Fibroblast of lung (primary cell): Measurements from ENCODE around the gene DUSP3. TPM values are rescaled to one million over a fixed set of nuclear protein-coding genes. Genes with fewer than 3 reads are reported as not detected.

ENCODE experiments used
- DNase-seq, 2 donors: peaks; one replicate each; pipeline versions ENCODE4 v3.0.0 to v3.0.0-alpha.2; 2010; ENCODE audit warnings: low read depth in 2 of 2
- H2AFZ ChIP-seq: 2 replicates; pipeline ENCODE4 v1.5.1; 2012; ENCODE audit warnings: low read length, control low read depth, inconsistent platforms
- H3K27ac ChIP-seq: 2 replicates; pipeline ENCODE4 v1.5.1; 2011; ENCODE audit warnings: low read length, control low read depth; ENCODE audit not compliant: insufficient read depth
- H3K27me3 ChIP-seq: 2 replicates; pipeline ENCODE4 v1.5.1; 2011; ENCODE audit warnings: mild to moderate bottlenecking, low read length; ENCODE audit not compliant: control insufficient read depth, insufficient read depth
- H3K36me3 ChIP-seq: 2 replicates; pipeline ENCODE4 v1.5.1; 2011; ENCODE audit warnings: low read length; ENCODE audit not compliant: control insufficient read depth, insufficient read depth
- H3K4me1 ChIP-seq: 2 replicates; pipeline ENCODE4 v1.5.1; 2011; ENCODE audit warnings: low read length; ENCODE audit not compliant: control insufficient read depth, insufficient read depth; ENCODE audit errors: extremely low read depth
- H3K4me2 ChIP-seq: 2 replicates; pipeline ENCODE4 v1.5.1; 2011; ENCODE audit warnings: low read length, control low read depth; ENCODE audit not compliant: insufficient read depth; ENCODE audit errors: extremely low read depth
- H3K4me3 ChIP-seq, 4 experiments: fragments of 200-600 bp in 1 of 4; sonication (generic) in 1 of 4; replicated peaks in 1 of 4; 2 replicates each; pipeline ENCODE4 v1.5.1; 2011 to 2016; ENCODE audit warnings: low read length in 4 of 4, low read depth in 3 of 4, mild to moderate bottlenecking in 3 of 4, control low read depth in 2 of 4, inconsistent platforms in 1 of 4, mixed read lengths in 1 of 4; ENCODE audit not compliant: insufficient read depth in 1 of 4; ENCODE audit errors: control extremely low read depth in 1 of 4
- H3K79me2 ChIP-seq: 2 replicates; pipeline ENCODE4 v1.5.1; 2012; ENCODE audit warnings: mild to moderate bottlenecking, low read length, inconsistent platforms; ENCODE audit not compliant: control insufficient read depth, insufficient read depth
- H3K9ac ChIP-seq: 2 replicates; pipeline ENCODE4 v1.5.1; 2011; ENCODE audit warnings: mild to moderate bottlenecking, low read length, control low read depth; ENCODE audit not compliant: insufficient read depth
- H3K9me3 ChIP-seq: 2 replicates; pipeline ENCODE4 v1.5.1; 2012; ENCODE audit warnings: low read depth, low read length; ENCODE audit not compliant: control insufficient read depth, insufficient read depth
- H4K20me1 ChIP-seq: 2 replicates; pipeline ENCODE4 v1.5.1; 2011; ENCODE audit warnings: low read length; ENCODE audit not compliant: control insufficient read depth, insufficient read depth; ENCODE audit errors: extremely low read depth
- EZH2 ChIP-seq: IDR thresholded peaks from 2 replicates; pipeline ENCODE4 v1.5.1; 2012; ENCODE audit warnings: low read length, control low read depth, mild to moderate bottlenecking; ENCODE audit errors: missing control alignments
- polyA plus RNA-seq, 2 donors: library from polyadenylated mRNA; depleted of rRNA in 1 of 2; stranded (reverse) in 1 of 2; unstranded in 1 of 2; fragments of >200 nt; gene quantifications; 2 replicates each; pipeline ENCODE4 v1.2.1, GENCODE V29; 2011 to 2012; ENCODE audit warnings: missing spikeins in 1 of 2
- total RNA-seq: library from RNA; depleted of rRNA; stranded (reverse); fragments of >200 nt; gene quantifications from 2 replicates; pipeline ENCODE4 v1.2.1, GENCODE V29; 2014
- TF ChIP-seq, protein P1 (sequence below), 2 donors: IDR thresholded peaks in 1 of 2; conservative IDR thresholded peaks in 1 of 2; 1 replicate in 1 of 2; 2 replicates in 1 of 2; pipeline ENCODE4 v1.5.1; 2011 to 2012; ENCODE audit warnings: low read length in 2 of 2, control low read depth in 1 of 2, inconsistent platforms in 1 of 2, low read depth in 1 of 2, mild to moderate bottlenecking in 1 of 2

The DUSP3 gene
- total and polyA plus RNA-seq, 2 donors (not counting 1 experiment from before 2014, with no cell fraction given): 51.2 to 55.9 TPM

DNA sequence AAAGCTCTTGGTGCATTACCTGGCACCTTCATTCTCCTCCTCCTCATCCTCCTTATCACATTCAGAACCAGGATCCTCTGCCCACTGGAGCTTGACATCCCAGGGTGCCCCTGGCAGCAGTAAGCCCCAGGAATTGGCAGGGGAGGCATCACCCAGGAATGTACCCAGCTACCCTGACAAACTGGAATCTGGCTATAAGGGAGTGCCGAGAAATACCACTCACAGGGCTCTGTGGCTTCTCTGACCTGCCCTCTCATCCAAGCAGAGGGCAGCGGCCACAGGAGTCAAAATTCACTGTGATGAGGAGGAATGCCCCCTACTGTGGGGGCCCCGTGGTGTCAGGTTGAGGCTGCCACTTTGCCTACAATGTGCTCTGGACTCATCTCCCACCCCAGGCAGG is 34.6 kb upstream of the DUSP3 start:
- TF ChIP-seq, protein P1, sequence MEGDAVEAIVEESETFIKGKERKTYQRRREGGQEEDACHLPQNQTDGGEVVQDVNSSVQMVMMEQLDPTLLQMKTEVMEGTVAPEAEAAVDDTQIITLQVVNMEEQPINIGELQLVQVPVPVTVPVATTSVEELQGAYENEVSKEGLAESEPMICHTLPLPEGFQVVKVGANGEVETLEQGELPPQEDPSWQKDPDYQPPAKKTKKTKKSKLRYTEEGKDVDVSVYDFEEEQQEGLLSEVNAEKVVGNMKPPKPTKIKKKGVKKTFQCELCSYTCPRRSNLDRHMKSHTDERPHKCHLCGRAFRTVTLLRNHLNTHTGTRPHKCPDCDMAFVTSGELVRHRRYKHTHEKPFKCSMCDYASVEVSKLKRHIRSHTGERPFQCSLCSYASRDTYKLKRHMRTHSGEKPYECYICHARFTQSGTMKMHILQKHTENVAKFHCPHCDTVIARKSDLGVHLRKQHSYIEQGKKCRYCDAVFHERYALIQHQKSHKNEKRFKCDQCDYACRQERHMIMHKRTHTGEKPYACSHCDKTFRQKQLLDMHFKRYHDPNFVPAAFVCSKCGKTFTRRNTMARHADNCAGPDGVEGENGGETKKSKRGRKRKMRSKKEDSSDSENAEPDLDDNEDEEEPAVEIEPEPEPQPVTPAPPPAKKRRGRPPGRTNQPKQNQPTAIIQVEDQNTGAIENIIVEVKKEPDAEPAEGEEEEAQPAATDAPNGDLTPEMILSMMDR (conservative IDR thresholded peaks at IDR 0.05 in 1 of 2, IDR thresholded peaks at IDR 0.05 in 1 of 2; ENCODE audit: low read depth in 1 of 2, low read length in 2 of 2): no peak
- TF ChIP-seq EZH2: no peak
- peaks cover 2% of the 10 kb centered on the region for H3K4me1 ChIP-seq
- H4K20me1 ChIP-seq: no peaks in the 10 kb centered on the region
- no peaks in the 10 kb centered on the region for H3K79me2 ChIP-seq
- H2AFZ ChIP-seq: no peak overlapping the region
- no peak overlapping the region for H3K4me2 ChIP-seq
- H3K27ac ChIP-seq: no peak overlapping the region
- H3K36me3 ChIP-seq: peaks cover 4% of the 10 kb centered on the region
- no peak overlapping the region for H3K4me3 ChIP-seq
- no peaks in the 10 kb centered on the region for H3K27me3 ChIP-seq
- H3K9me3 ChIP-seq: no peaks in the 10 kb centered on the region
- H3K9ac ChIP-seq: no peak overlapping the region
- DNase-seq: no peak

DNA sequence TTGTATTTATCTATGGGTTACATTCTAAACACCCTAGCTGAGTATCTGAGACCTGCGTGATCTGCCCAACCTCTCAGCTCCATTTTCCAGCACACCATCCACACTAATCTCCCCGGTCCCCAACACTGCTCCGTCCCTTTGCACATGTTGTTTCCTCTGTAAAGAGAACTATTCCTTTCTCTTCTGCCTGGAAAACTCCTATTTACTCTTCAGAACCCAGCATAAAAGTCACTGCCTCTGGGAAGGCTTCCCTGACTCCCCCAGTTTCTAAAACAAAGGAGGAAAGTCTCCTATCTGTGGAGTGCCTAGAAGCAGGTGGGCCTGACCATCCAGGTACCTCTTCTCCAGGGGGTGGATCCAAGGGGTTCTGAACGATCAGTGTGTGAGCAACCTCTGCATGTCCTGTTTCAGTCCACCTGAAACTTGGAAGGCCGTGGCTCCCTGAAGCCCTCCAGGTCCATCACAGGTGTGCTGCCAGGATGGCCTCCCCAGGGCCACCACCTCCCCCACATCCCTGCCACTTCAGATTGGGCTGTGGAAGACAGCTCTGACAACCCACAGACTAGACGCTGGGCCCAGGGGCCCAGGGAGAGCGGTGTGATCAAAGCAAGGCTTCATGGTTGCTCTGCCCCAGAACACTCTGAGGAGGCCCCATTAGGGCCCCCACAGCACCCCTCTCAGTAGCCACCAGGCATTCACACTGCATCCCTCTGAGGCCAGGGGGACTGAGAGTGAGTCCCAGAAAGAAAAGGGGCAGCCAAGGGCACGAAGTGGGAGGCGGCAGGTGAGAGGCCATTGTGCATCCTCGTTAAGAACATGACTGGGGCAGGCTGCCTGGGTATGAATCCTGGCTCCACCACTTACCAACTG is 33.9 kb upstream of the DUSP3 start:
- H4K20me1 ChIP-seq: no peaks in the 10 kb centered on the region
- no peaks in the 10 kb centered on the region for H3K79me2 ChIP-seq
- peaks cover 4% of the 10 kb centered on the region for H3K36me3 ChIP-seq
- no peak overlapping the region for H2AFZ ChIP-seq
- peaks cover 2% of the 10 kb centered on the region for H3K4me1 ChIP-seq
- TF ChIP-seq, protein P1 (conservative IDR thresholded peaks at IDR 0.05 in 1 of 2, IDR thresholded peaks at IDR 0.05 in 1 of 2; ENCODE audit: low read depth in 1 of 2, low read length in 2 of 2): no peak
- no peak for TF ChIP-seq EZH2
- H3K9ac ChIP-seq: no peak overlapping the region
- no peaks in the 10 kb centered on the region for H3K27me3 ChIP-seq
- no peak overlapping the region for H3K27ac ChIP-seq
- no peaks in the 10 kb centered on the region for H3K9me3 ChIP-seq
- no peak overlapping the region for H3K4me2 ChIP-seq
- H3K4me3 ChIP-seq: no peak overlapping the region
- DNase-seq: no peak

GRCh38 chr17:43810823-43811222 is 32.0 kb upstream of the DUSP3 start:
- peaks cover 2% of the 10 kb centered on the region for H3K4me1 ChIP-seq
- H2AFZ ChIP-seq: no peak overlapping the region
- no peak overlapping the region for H3K4me2 ChIP-seq
- no peak for DNase-seq
- H4K20me1 ChIP-seq: no peaks in the 10 kb centered on the region
- H3K36me3 ChIP-seq: peaks cover 4% of the 10 kb centered on the region
- no peak overlapping the region for H3K4me3 ChIP-seq
- no peaks in the 10 kb centered on the region for H3K9me3 ChIP-seq
- H3K79me2 ChIP-seq: no peaks in the 10 kb centered on the region
- no peak overlapping the region for H3K27ac ChIP-seq
- no peak for TF ChIP-seq EZH2
- TF ChIP-seq, protein P1 (conservative IDR thresholded peaks at IDR 0.05 in 1 of 2, IDR thresholded peaks at IDR 0.05 in 1 of 2; ENCODE audit: low read depth in 1 of 2, low read length in 2 of 2): no peak
- no peaks in the 10 kb centered on the region for H3K27me3 ChIP-seq
- H3K9ac ChIP-seq: no peak overlapping the region
